HCT116 (cell line): ENCODE results near the gene PRPF8. TPM values are rescaled to one million over a fixed set of nuclear protein-coding genes. Genes with fewer than 3 reads are reported as not detected.
A peak's percentile ranks its signal among the peaks of the same experiment; 100 is the strongest.

Experiments used
- ATAC-seq: fragments of 200-7000 bp; cut with Tn5 transposase; 2 replicates; pipeline ENCODE4 v1.9.1; 2020; ENCODE audit warnings: mild to moderate bottlenecking, moderate library complexity
- BruUV-seq: library from RNA; stranded (reverse); fragments of 400-500 nt; replicated peaks from 2 replicates; lab custom pipeline; 2021; lab: Mats Ljungman, UMichigan
- CTCF ChIA-PET: fragments of 300-600 bp; sonication (Branson Sonifier 250); formaldehyde crosslinking; loops from one replicate; lab custom pipeline; 2021; ENCODE audit warnings: antibody characterized with exemption; lab: Charles Lee
- POLR2A ChIA-PET: fragments of 300-600, 350-600 bp; sonication (Branson Sonifier 250); formaldehyde crosslinking; loops from one replicate; lab custom pipeline; 2021; ENCODE audit warnings: antibody characterized with exemption; lab: Charles Lee
- RAD21 ChIA-PET, 2 experiments: fragments of 300-600 bp; sonication (Branson Sonifier 250); formaldehyde crosslinking; loops; one replicate each; lab custom pipeline; 2023; ENCODE audit warnings: low total read pairs in 2 of 2; ENCODE audit not compliant: uncharacterized antibody in 2 of 2, unreplicated experiment in 2 of 2, low non-redundant PET in 1 of 2; lab: Charles Lee
- DNase-seq: peaks from one replicate; pipeline ENCODE4 v3.0.0-alpha.2; 2010; ENCODE audit warnings: low read depth, low spot score
- H2AFZ ChIP-seq: fragments of 200-600 bp; shearing (Covaris generic), sonication (generic); 2 replicates; pipeline ENCODE4 v1.6.1; 2017; ENCODE audit warnings: low read depth, mixed run types, mixed read lengths, antibody characterized with exemption, low read length; ENCODE audit not compliant: poor library complexity, severe bottlenecking
- H3K27ac ChIP-seq: 2 replicates; pipeline ENCODE4 v1.5.1; 2012; ENCODE audit warnings: low read depth, low read length
- H3K27me3 ChIP-seq: fragments of 200-600 bp; sonication (generic); 2 replicates; pipeline ENCODE4 v1.6.1; 2016; ENCODE audit warnings: mixed run types, low read length, mixed read lengths; ENCODE audit not compliant: insufficient read depth
- H3K36me3 ChIP-seq, 2 experiments: fragments of 200-500 bp in 1 of 2; fragments of 200-600 bp in 1 of 2; sonication (Bioruptor generic) in 1 of 2; sonication (generic) in 1 of 2; 2 replicates each; pipeline versions ENCODE4 v1.5.1 to v1.6.1; 2014 to 2016; ENCODE audit warnings: low read length in 2 of 2, inconsistent platforms in 1 of 2, mixed read lengths in 1 of 2, mixed run types in 1 of 2; ENCODE audit not compliant: insufficient read depth in 2 of 2, control insufficient read depth in 1 of 2
- H3K4me1 ChIP-seq, 2 experiments: fragments of 200-600 bp in 1 of 2; sonication (generic) in 1 of 2; 2 replicates each; pipeline versions ENCODE4 v1.5.1 to v1.6.1; 2012 to 2017; ENCODE audit warnings: low read length in 2 of 2, inconsistent platforms in 1 of 2, mild to moderate bottlenecking in 1 of 2, mixed read lengths in 1 of 2, mixed run types in 1 of 2, moderate library complexity in 1 of 2; ENCODE audit not compliant: insufficient read depth in 2 of 2, control insufficient read depth in 1 of 2
- H3K4me2 ChIP-seq: fragments of 200-600 bp; sonication (generic); 2 replicates; pipeline ENCODE4 v1.6.1; 2017; ENCODE audit warnings: mixed run types, low read length, mixed read lengths
- H3K4me3 ChIP-seq, 2 experiments: fragments of 200-600 bp in 1 of 2; sonication (generic) in 1 of 2; replicated peaks in 1 of 2; 2 replicates each; pipeline ENCODE4 v1.5.1; 2011 to 2016; ENCODE audit warnings: low read length in 2 of 2, control low read depth in 1 of 2, low read depth in 1 of 2, mild to moderate bottlenecking in 1 of 2, mixed read lengths in 1 of 2, mixed run types in 1 of 2
- H3K79me2 ChIP-seq: fragments of 200-600 bp; sonication (generic); 2 replicates; pipeline ENCODE4 v1.6.1; 2017; ENCODE audit warnings: mild to moderate bottlenecking, mixed run types, low read length, moderate library complexity, mixed read lengths; ENCODE audit not compliant: insufficient read depth
- H3K9ac ChIP-seq: fragments of 200-600 bp; sonication (generic); 2 replicates; pipeline ENCODE4 v1.6.1; 2016; ENCODE audit warnings: low read length, mixed read lengths
- H3K9me2 ChIP-seq: fragments of 200-600 bp; sonication (generic), shearing (Covaris generic); 2 replicates; pipeline ENCODE4 v1.6.1; 2017; ENCODE audit warnings: mixed run types, mild to moderate bottlenecking, moderate library complexity; ENCODE audit not compliant: insufficient read depth
- H3K9me3 ChIP-seq, 2 experiments: fragments of 200-500 bp in 1 of 2; fragments of 200-600 bp in 1 of 2; sonication (Bioruptor generic) in 1 of 2; sonication (generic) in 1 of 2; 2 replicates each; pipeline ENCODE4 v1.6.1; 2014 to 2017; ENCODE audit warnings: low read length in 2 of 2, mixed read lengths in 2 of 2, inconsistent platforms in 1 of 2, low read depth in 1 of 2, mild to moderate bottlenecking in 1 of 2, mixed run types in 1 of 2, moderate library complexity in 1 of 2; ENCODE audit not compliant: control insufficient read depth in 1 of 2, insufficient read depth in 1 of 2
- H4K20me1 ChIP-seq: fragments of 200-600 bp; sonication (generic), shearing (Covaris generic); 2 replicates; pipeline ENCODE4 v1.6.1; 2017; ENCODE audit warnings: mixed run types, mild to moderate bottlenecking, moderate library complexity; ENCODE audit not compliant: insufficient read depth
- CBX3 ChIP-seq: IDR thresholded peaks from 2 replicates; pipeline ENCODE4 v1.6.1; 2012; ENCODE audit warnings: low read depth
- CTCF ChIP-seq, 3 experiments: fragments of 200-600 bp in 1 of 3; sonication (generic) in 1 of 3; IDR thresholded peaks in 2 of 3; conservative IDR thresholded peaks in 1 of 3; 2 replicates each; pipeline ENCODE4 v1.5.1; 2012 to 2017; ENCODE audit warnings: low read depth in 2 of 3, low read length in 2 of 3, antibody characterized with exemption in 1 of 3, borderline replicate concordance in 1 of 3, control low read depth in 1 of 3, mild to moderate bottlenecking in 1 of 3, mixed read lengths in 1 of 3, mixed run types in 1 of 3, moderate library complexity in 1 of 3; ENCODE audit not compliant: insufficient read depth in 1 of 3
- ELF1 ChIP-seq: IDR thresholded peaks from 2 replicates; pipeline ENCODE4 v1.6.1; 2012; ENCODE audit warnings: low read depth, borderline replicate concordance
- EZH2phosphoT487 ChIP-seq: fragments of 200-600 bp; IDR thresholded peaks from 2 replicates; pipeline ENCODE4 v1.6.1; 2018; ENCODE audit warnings: antibody characterized with exemption, borderline replicate concordance
- FOSL1 ChIP-seq: IDR thresholded peaks from 2 replicates; pipeline ENCODE4 v1.6.1; 2012; ENCODE audit warnings: low read depth
- MAX ChIP-seq: IDR thresholded peaks from 2 replicates; pipeline ENCODE4 v1.6.1; 2012
- SIN3A ChIP-seq: IDR thresholded peaks from 2 replicates; pipeline ENCODE4 v1.6.1; 2012; ENCODE audit warnings: low read depth
- SP1 ChIP-seq: IDR thresholded peaks from 2 replicates; pipeline ENCODE4 v1.6.1; 2012; ENCODE audit warnings: low read depth
- SRF ChIP-seq: IDR thresholded peaks from 2 replicates; pipeline ENCODE4 v1.6.1; 2012; ENCODE audit warnings: low read depth
- YY1 ChIP-seq: IDR thresholded peaks from 2 replicates; pipeline ENCODE4 v1.6.1; 2011; ENCODE audit warnings: low read length, low read depth, moderate library complexity, mild to moderate bottlenecking; ENCODE audit not compliant: insufficient replicate concordance; ENCODE audit errors: extremely low read depth
- ZBTB33 ChIP-seq: IDR thresholded peaks from 2 replicates; pipeline ENCODE4 v1.6.1; 2011; ENCODE audit warnings: mild to moderate bottlenecking, low read length, moderate library complexity; ENCODE audit not compliant: insufficient replicate concordance; ENCODE audit errors: extremely low read depth
- ZFX ChIP-seq: fragments of 450-650 bp; IDR thresholded peaks from 2 replicates; pipeline ENCODE4 v1.6.1; 2017
- intact Hi-C: fragments of 100-400 bp; cut with micrococcal nuclease; formaldehyde crosslinking; loops from 2 replicates; pipeline ENCODE4 v1.10.0; 2022
- total RNA-seq: library from RNA; stranded (reverse); gene quantifications from one replicate; pipeline ENCODE4 v1.2.1, GENCODE V29; 2021; ENCODE audit not compliant: unreplicated experiment

The PRPF8 gene
- total RNA-seq, 1 experiment from 2014 or later = 386 TPM

GRCh38 chr17:1627182-1627981, 57.3 kb downstream of the PRPF8 start:
- Histone ChIP-seq H3K4me3 (peak overlapping the region; percentile 85 to 93), H3K27me3 (no peaks in the 10 kb centered on the region), H3K9me3 (no peaks in the 10 kb centered on the region), H3K9me2 (no peaks in the 10 kb centered on the region), H3K4me2 (peak overlapping the region; percentile 100), H3K9ac (peak overlapping the region; percentile 92), H2AFZ (no peak overlapping the region), H3K27ac (peak overlapping the region; percentile 65; the same call in 1 of the 2 replicates), H3K79me2 (no peaks in the 10 kb centered on the region), H3K36me3 (no peaks in the 10 kb centered on the region), H3K4me1 (peaks cover 13 to 41% of the 10 kb centered on the region in 2 experiments), H4K20me1 (no peaks in the 10 kb centered on the region)
- RAD21 ChIA-PET = interaction anchor here in 1 of 2 experiments (1.5 kb wide), 1 partner anchor 53 kb away, joined by 3 read pairs; no protein-coding TSS in a partner anchor
- ATAC-seq = peak; percentile 1; the same call in 1 of the 2 replicates
- intact Hi-C loops = no loop called here
- no TSS peak for BruUV-seq
- POLR2A ChIA-PET = interaction anchor here (1.0 to 3.8 kb wide), 4 partner anchors 9 to 165 kb away, joined by 3 to 16 read pairs (median 6); no protein-coding TSS in a partner anchor
- no peak for DNase-seq
- CTCF ChIA-PET = interaction anchor here (1.1 to 3.6 kb wide), 4 partner anchors 9 to 53 kb away, joined by 7 to 113 read pairs (median 22); partner anchors contain the start of gene RILP
- TF ChIP-seq SP1 = no peak
- TF ChIP-seq CTCF (IDR thresholded peaks at IDR 0.05 in 2 of 3, conservative IDR thresholded peaks at IDR 0.05 in 1 of 3; ENCODE audit: borderline replicate concordance in 1 of 3, insufficient read depth in 1 of 3, low read depth in 2 of 3, low read length in 2 of 3) = no peak
- no peak for TF ChIP-seq EZH2phosphoT487
- no peak for TF ChIP-seq YY1
- TF ChIP-seq MAX = no peak
- no peak for TF ChIP-seq ZBTB33
- TF ChIP-seq ELF1 = no peak
- no peak for TF ChIP-seq SIN3A
- no peak for TF ChIP-seq ZFX
- TF ChIP-seq CBX3 = no peak
- TF ChIP-seq SRF = no peak
- TF ChIP-seq FOSL1 = no peak
